HepG2 (cell line): Measurements from ENCODE around the gene CCT6A. TPM values are rescaled to one million over a fixed set of nuclear protein-coding genes. Genes with fewer than 3 reads are reported as not detected.

Experiments used
- CHD4 ChIP-seq: fragments of 200-600 bp; sonication (generic); IDR thresholded peaks from 2 replicates; pipeline ENCODE4 v1.7.0; 2017; ENCODE audit warnings: mild to moderate bottlenecking, low read length, borderline replicate concordance
- CREB1 ChIP-seq, 2 experiments: fragments of 450-650 bp in 1 of 2; IDR thresholded peaks; 2 replicates each; pipeline ENCODE4 v1.6.1; 2016 to 2017; ENCODE audit warnings: control low read depth in 1 of 2, mild to moderate bottlenecking in 1 of 2, missing compliant biosample characterization in 1 of 2, missing genetic modification characterization in 1 of 2
- ELF1 ChIP-seq: sonication (generic); formaldehyde crosslinking; IDR thresholded peaks from 2 replicates; pipeline ENCODE4 v1.4.0; 2020; ENCODE audit warnings: missing genetic modification reagents
- FOXA1 ChIP-seq, 2 experiments: fragments of 450-650 bp in 1 of 2; sonication (generic) in 1 of 2; formaldehyde crosslinking in 1 of 2; IDR thresholded peaks; 2 replicates each; pipeline versions ENCODE4 v1.4.0 to v1.6.1; 2016 to 2020; ENCODE audit warnings: missing genetic modification reagents in 1 of 2
- GATAD2A ChIP-seq: IDR thresholded peaks from 2 replicates; pipeline ENCODE4 v1.6.1; 2016
- HOXA3 ChIP-seq: sonication (generic); formaldehyde crosslinking; IDR thresholded peaks from 2 replicates; pipeline ENCODE4 v1.5.0; 2020; ENCODE audit warnings: missing genetic modification reagents
- MAF1 ChIP-seq: sonication (generic); formaldehyde crosslinking; IDR thresholded peaks from 2 replicates; pipeline ENCODE4 v1.5.0; 2020; ENCODE audit warnings: missing genetic modification reagents, borderline replicate concordance
- NFIC ChIP-seq: IDR thresholded peaks from 2 replicates; pipeline ENCODE4 v1.6.1; 2012; ENCODE audit warnings: mild to moderate bottlenecking, low read length, inconsistent platforms
- PLRG1 ChIP-seq: fragments of 450-650 bp; conservative IDR thresholded peaks from 2 replicates; pipeline ENCODE4 v1.6.1; 2016
- RFX1 ChIP-seq: fragments of 450-650 bp; IDR thresholded peaks from 2 replicates; pipeline ENCODE4 v1.6.1; 2017
- RFX5 ChIP-seq: IDR thresholded peaks from 2 replicates; pipeline ENCODE4 v1.6.1; 2011; ENCODE audit warnings: low read depth, low read length, improper control_type of control experiment
- SMAD3 ChIP-seq: sonication (generic); formaldehyde crosslinking; IDR thresholded peaks from 2 replicates; pipeline ENCODE4 v1.4.0; 2020; ENCODE audit warnings: missing genetic modification reagents
- SP4 ChIP-seq: sonication (generic); formaldehyde crosslinking; IDR thresholded peaks from 2 replicates; pipeline ENCODE4 v1.8.1; 2023; ENCODE audit warnings: mild to moderate bottlenecking, missing genetic modification reagents
- TFAP4 ChIP-seq: sonication (generic); IDR thresholded peaks from 2 replicates; pipeline ENCODE4 v1.6.1; 2016; ENCODE audit warnings: low read depth, borderline replicate concordance
- TP53 ChIP-seq: sonication (generic); formaldehyde crosslinking; conservative IDR thresholded peaks from 2 replicates; pipeline ENCODE4 v1.4.0; 2020; ENCODE audit warnings: missing genetic modification reagents
- ZKSCAN5 ChIP-seq: sonication (generic); formaldehyde crosslinking; IDR thresholded peaks from 2 replicates; pipeline ENCODE4 v1.5.1; 2020; ENCODE audit warnings: mild to moderate bottlenecking, missing genetic modification reagents
- ZNF136 ChIP-seq: sonication (generic); formaldehyde crosslinking; IDR thresholded peaks from 2 replicates; pipeline ENCODE4 v1.8.1; 2022; ENCODE audit warnings: low read depth, mild to moderate bottlenecking, moderate library complexity, missing genetic modification reagents
- ZNF235 ChIP-seq: sonication (generic); formaldehyde crosslinking; IDR thresholded peaks from 2 replicates; pipeline ENCODE4 v1.8.1; 2023; ENCODE audit warnings: mild to moderate bottlenecking, missing genetic modification reagents, borderline replicate concordance
- ZNF292 ChIP-seq: sonication (generic); formaldehyde crosslinking; IDR thresholded peaks from 2 replicates; pipeline ENCODE4 v1.8.1; 2022; ENCODE audit warnings: mild to moderate bottlenecking, low read depth, missing genetic modification reagents, borderline replicate concordance
- ZNF501 ChIP-seq: sonication (generic); formaldehyde crosslinking; IDR thresholded peaks from 2 replicates; pipeline ENCODE4 v1.5.1; 2020; ENCODE audit warnings: mild to moderate bottlenecking, moderate library complexity, missing genetic modification reagents
- ZNF724P ChIP-seq: sonication (generic); formaldehyde crosslinking; IDR thresholded peaks from 2 replicates; pipeline ENCODE4 v1.8.0; 2022; ENCODE audit warnings: missing genetic modification reagents, borderline replicate concordance
- ZNF781 ChIP-seq: sonication (generic); formaldehyde crosslinking; IDR thresholded peaks from 2 replicates; pipeline ENCODE4 v1.5.1; 2020; ENCODE audit warnings: borderline replicate concordance, mild to moderate bottlenecking, missing genetic modification reagents; ENCODE audit errors: not compliant biosample characterization
- ZSCAN9 ChIP-seq: IDR thresholded peaks from 2 replicates; pipeline ENCODE4 v1.6.1; 2016; ENCODE audit warnings: borderline replicate concordance
- polyA plus RNA-seq, 8 experiments: library from polyadenylated mRNA; depleted of rRNA in 3 of 8; stranded (reverse) in 7 of 8; unstranded in 1 of 8; fragments of >200 nt; fragmentation: Illumina TruSeq in 4 of 8; extraction: Trizol in 4 of 8; gene quantifications; 2 replicates each; pipeline versions ENCODE4 v1.2.1 to v1.2.3, GENCODE V29; 2011 to 2016; ENCODE audit warnings: low read depth in 4 of 8, missing spikeins in 1 of 8, mixed read lengths in 1 of 8; ENCODE audit not compliant: insufficient read depth in 1 of 8
- total RNA-seq, 5 experiments: library from RNA; depleted of rRNA; stranded (reverse); fragments of >200 nt; fragmentation: Illumina TruSeq; extraction: Trizol; gene quantifications; 2 replicates each; pipeline ENCODE4 v1.2.3, GENCODE V29; 2016; ENCODE audit warnings: low read depth in 1 of 5
- TF ChIP-seq, protein P1 (sequence below): sonication (generic); formaldehyde crosslinking; IDR thresholded peaks from 2 replicates; pipeline ENCODE4 v1.8.0; 2023; ENCODE audit warnings: mild to moderate bottlenecking, missing genetic modification reagents
- TF ChIP-seq, protein P2 (sequence below): sonication (generic); formaldehyde crosslinking; IDR thresholded peaks from 2 replicates; pipeline ENCODE4 v1.9.0; 2021; ENCODE audit warnings: missing genetic modification reagents, borderline replicate concordance
- TF ChIP-seq, protein P3 (sequence below): sonication (generic); formaldehyde crosslinking; IDR thresholded peaks from 2 replicates; pipeline ENCODE4 v1.4.0; 2020; ENCODE audit warnings: missing genetic modification reagents, borderline replicate concordance

The CCT6A gene
- total and polyA plus RNA-seq, 2 of the 13 experiments (the other 11 are each of a cell fraction or from before 2014, with no cell fraction given) = 219 to 292 TPM

DNA sequence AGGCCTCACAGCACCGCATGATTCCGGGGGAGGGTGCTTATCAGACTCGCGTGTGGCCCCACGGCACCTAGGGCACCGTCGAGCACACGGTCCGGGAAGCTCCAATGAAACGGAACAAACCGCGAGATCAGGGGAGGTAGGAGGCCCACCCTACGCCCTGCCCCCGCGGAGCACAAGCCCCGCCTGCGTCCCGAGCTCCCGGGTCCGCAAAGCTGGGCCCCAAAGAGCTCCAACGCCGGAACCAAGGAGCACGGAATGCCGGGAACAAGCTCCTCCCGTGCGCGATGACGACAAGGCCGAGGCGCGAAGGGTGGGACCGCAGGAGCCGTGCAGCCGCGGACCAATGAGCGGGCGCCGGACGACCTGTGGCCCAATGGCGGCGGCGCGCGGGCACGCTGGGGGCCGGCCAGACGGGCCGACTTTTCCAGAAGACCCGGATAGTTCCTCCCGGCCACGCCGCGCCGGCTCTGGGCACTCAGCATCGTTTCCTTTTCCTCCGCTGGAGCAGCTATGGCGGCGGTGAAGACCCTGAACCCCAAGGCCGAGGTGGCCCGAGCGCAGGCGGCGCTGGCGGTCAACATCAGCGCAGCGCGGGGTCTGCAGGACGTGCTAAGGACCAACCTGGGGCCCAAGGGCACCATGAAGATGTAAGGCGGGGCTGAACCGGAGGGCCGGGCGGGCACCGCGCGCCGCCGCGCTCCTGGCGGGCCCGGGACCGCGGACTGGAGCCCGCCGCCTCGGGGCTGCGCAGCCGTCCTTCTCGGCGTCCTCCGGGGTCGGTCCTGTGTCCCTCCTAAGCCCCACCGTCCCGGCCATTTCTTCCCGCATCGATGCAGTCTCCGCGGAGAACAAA, at the start of gene CCT6A, which contains the start of gene PSPH (continued):
- TF ChIP-seq, protein P1, sequence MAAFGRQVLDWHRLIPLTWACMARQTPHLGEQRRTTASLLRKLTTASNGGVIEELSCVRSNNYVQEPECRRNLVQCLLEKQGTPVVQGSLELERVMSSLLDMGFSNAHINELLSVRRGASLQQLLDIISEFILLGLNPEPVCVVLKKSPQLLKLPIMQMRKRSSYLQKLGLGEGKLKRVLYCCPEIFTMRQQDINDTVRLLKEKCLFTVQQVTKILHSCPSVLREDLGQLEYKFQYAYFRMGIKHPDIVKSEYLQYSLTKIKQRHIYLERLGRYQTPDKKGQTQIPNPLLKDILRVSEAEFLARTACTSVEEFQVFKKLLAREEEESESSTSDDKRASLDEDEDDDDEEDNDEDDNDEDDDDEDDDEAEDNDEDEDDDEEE = peak; percentile 5; the same call in 1 of the 2 replicates
- peak; percentile 84 for TF ChIP-seq ELF1
- no peak for TF ChIP-seq ZNF724P (CRISPR knock-in tag)
- peak; percentile 36; the same call in 1 of the 2 replicates for TF ChIP-seq TP53
- TF ChIP-seq, protein P2, sequence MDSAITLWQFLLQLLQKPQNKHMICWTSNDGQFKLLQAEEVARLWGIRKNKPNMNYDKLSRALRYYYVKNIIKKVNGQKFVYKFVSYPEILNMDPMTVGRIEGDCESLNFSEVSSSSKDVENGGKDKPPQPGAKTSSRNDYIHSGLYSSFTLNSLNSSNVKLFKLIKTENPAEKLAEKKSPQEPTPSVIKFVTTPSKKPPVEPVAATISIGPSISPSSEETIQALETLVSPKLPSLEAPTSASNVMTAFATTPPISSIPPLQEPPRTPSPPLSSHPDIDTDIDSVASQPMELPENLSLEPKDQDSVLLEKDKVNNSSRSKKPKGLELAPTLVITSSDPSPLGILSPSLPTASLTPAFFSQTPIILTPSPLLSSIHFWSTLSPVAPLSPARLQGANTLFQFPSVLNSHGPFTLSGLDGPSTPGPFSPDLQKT (CRISPR knock-in tag) = no peak
- peak; percentile 53 for TF ChIP-seq ZNF781 (CRISPR knock-in tag)
- TF ChIP-seq RFX5 = no peak; the same call in 1 of the 2 replicates
- peak; percentile 55; the same call in 1 of the 2 replicates for TF ChIP-seq ZNF235 (CRISPR knock-in tag)
- no peak for TF ChIP-seq PLRG1
- no peak for TF ChIP-seq RFX1
- TF ChIP-seq ZNF292 (CRISPR knock-in tag) = peak; percentile 77; the same call in 1 of the 2 replicates
- peak; percentile 78; the same call in 1 of the 2 replicates for TF ChIP-seq SMAD3
- TF ChIP-seq SP4 (CRISPR knock-in tag) = peak; percentile 96
- peak; percentile 60; the same call in 1 of the 2 replicates for TF ChIP-seq ZSCAN9
- TF ChIP-seq CREB1 (IDR thresholded peaks at IDR 0.05) = peak; percentile 87
- TF ChIP-seq CREB1 (CRISPR knock-in tag; IDR thresholded peaks at IDR 0.05) = peak; percentile 77
- no peak; the same call in 1 of the 2 replicates for TF ChIP-seq ZNF136 (CRISPR knock-in tag)
- peak; percentile 62 for TF ChIP-seq GATAD2A
- TF ChIP-seq HOXA3 (CRISPR knock-in tag) = peak; percentile 91
- TF ChIP-seq ZNF501 (CRISPR knock-in tag) = peak; percentile 84
- TF ChIP-seq NFIC = no peak
- TF ChIP-seq TFAP4 = no peak
- no peak for TF ChIP-seq ZKSCAN5
- no peak for TF ChIP-seq MAF1 (CRISPR knock-in tag)
- TF ChIP-seq, protein P3, sequence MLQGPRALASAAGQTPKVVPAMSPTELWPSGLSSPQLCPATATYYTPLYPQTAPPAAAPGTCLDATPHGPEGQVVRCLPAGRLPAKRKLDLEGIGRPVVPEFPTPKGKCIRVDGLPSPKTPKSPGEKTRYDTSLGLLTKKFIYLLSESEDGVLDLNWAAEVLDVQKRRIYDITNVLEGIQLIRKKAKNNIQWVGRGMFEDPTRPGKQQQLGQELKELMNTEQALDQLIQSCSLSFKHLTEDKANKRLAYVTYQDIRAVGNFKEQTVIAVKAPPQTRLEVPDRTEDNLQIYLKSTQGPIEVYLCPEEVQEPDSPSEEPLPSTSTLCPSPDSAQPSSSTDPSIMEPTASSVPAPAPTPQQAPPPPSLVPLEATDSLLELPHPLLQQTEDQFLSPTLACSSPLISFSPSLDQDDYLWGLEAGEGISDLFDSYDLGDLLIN (CRISPR knock-in tag) = no peak
- no peak for TF ChIP-seq CHD4
- no peak for TF ChIP-seq FOXA1 (IDR thresholded peaks at IDR 0.05)
- no peak; the same call in 1 of the 2 replicates for TF ChIP-seq FOXA1 (CRISPR knock-in tag; IDR thresholded peaks at IDR 0.05)
